H54 (cell line): Measurements from ENCODE around the gene PREB.
A peak's percentile ranks its signal among the peaks of the same experiment; 100 is the strongest.
"Not testable (repeated sequence)": the region's sequence is repeated elsewhere in the genome, so short reads cannot be mapped to it uniquely, and the experiment has no call there.

Experiments used
- DNase-seq: peaks from one replicate; pipeline ENCODE4 v3.0.0; 2011; ENCODE audit warnings: low spot score, mixed read lengths; ENCODE audit not compliant: insufficient read length
- FAIRE-seq: peaks from 3 replicates; lab custom pipeline; 2011; peaks lifted over from hg19 to GRCh38; lab: Jason Lieb, UNC
- POLR2A ChIP-seq: IDR thresholded peaks from 2 replicates; pipeline ENCODE4 v1.6.1; 2011; ENCODE audit warnings: low read depth, mild to moderate bottlenecking, low read length

PREB gene

GRCh38 chr2:27133905-27134780 is at the start of gene PREB:
Gene PREB, minus strand, starts transcription at chr2:27134636. Its CDS starts 215 bp downstream, at chr2:27134421.
- peak; percentile 95 for TF ChIP-seq POLR2A
- DNase-seq (peak; percentile 99), FAIRE-seq (no peak)

- TF ChIP-seq POLR2A, result no peak
- no peak for DNase-seq
- FAIRE-seq, result no peak
Measured at GRCh38 chr2:27184115-27184514, 49.7 kb upstream of the PREB start.

GRCh38 chr2:27182346-27182745 is 47.9 kb upstream of the PREB start:
- no peak for TF ChIP-seq POLR2A
- FAIRE-seq (no peak), DNase-seq (no peak)

GRCh38 chr2:27179344-27180000 is 45.0 kb upstream of the PREB start:
- no peak for DNase-seq
- TF ChIP-seq POLR2A, result no peak
- FAIRE-seq, result no peak

- TF ChIP-seq POLR2A, result no peak
- DNase-seq (no peak), FAIRE-seq (no peak)
Measured at GRCh38 chr2:27178469-27178868, 44.0 kb upstream of the PREB start.

GRCh38 chr2:27177441-27178351 is 43.3 kb upstream of the PREB start:
- no peak for FAIRE-seq
- TF ChIP-seq POLR2A, result no peak

GRCh38 chr2:27175781-27176180 is 41.3 kb upstream of the PREB start:
- DNase-seq, FAIRE-seq: not testable (repeated sequence)

More at GRCh38 chr2:27177441-27178351, 43.3 kb upstream of the PREB start:
- DNase-seq, result no peak

GRCh38 chr2:27175330-27175729 is 40.9 kb upstream of the PREB start:
- FAIRE-seq (no peak), DNase-seq (no peak)
- TF ChIP-seq POLR2A, result no peak

- DNase-seq, result no peak
- FAIRE-seq, result no peak
- no peak for TF ChIP-seq POLR2A
Measured at GRCh38 chr2:27174638-27175037, 40.2 kb upstream of the PREB start.

- TF ChIP-seq POLR2A, result no peak
- DNase-seq (no peak), FAIRE-seq (no peak)
Measured at GRCh38 chr2:27171351-27171848, 37.0 kb upstream of the PREB start.

GRCh38 chr2:27170581-27171337 is 36.3 kb upstream of the PREB start:
- DNase-seq (no peak), FAIRE-seq (no peak)
- TF ChIP-seq POLR2A, result no peak

- no peak for DNase-seq
- FAIRE-seq, result no peak
Measured at GRCh38 chr2:27164960-27165763, 30.7 kb upstream of the PREB start.

More at GRCh38 chr2:27164960-27165763, 30.7 kb upstream of the PREB start:
- no peak for TF ChIP-seq POLR2A
